CD14-positive monocyte (primary cell): ENCODE data around the gene AOPEP. TPM values are rescaled to one million over a fixed set of nuclear protein-coding genes. Genes with fewer than 3 reads are reported as not detected.

Source experiments
- DNase-seq, 3 donors: peaks; one replicate each; pipeline ENCODE4 v3.0.0-alpha.2; 2011 to 2022
- H2AFZ ChIP-seq: 2 replicates; pipeline ENCODE4 v1.6.0; 2012; ENCODE audit warnings: mild to moderate bottlenecking, low read depth, low read length, inconsistent platforms; ENCODE audit not compliant: insufficient read depth, poor library complexity, severe bottlenecking
- H3K27ac ChIP-seq, 2 donors: 1 replicate in 1 of 2; 2 replicates in 1 of 2; pipeline ENCODE4 v1.5.1; 2012 to 2013; ENCODE audit warnings: low read length in 2 of 2, control low read depth in 1 of 2, inconsistent platforms in 1 of 2, low read depth in 1 of 2, mild to moderate bottlenecking in 1 of 2
- H3K27me3 ChIP-seq, 2 donors: one replicate each; pipeline versions ENCODE4 v1.6.0 to v1.6.1; 2011 to 2013; ENCODE audit warnings: low read length in 2 of 2; ENCODE audit not compliant: control insufficient read depth in 2 of 2, insufficient read depth in 2 of 2
- H3K36me3 ChIP-seq, 2 donors: replicated peaks in 1 of 2; 1 replicate in 1 of 2; 2 replicates in 1 of 2; pipeline versions ENCODE4 v1.5.1 to v1.6.1; 2012 to 2013; ENCODE audit warnings: low read length in 2 of 2, control low read depth in 1 of 2, inconsistent platforms in 1 of 2, mild to moderate bottlenecking in 1 of 2; ENCODE audit not compliant: insufficient read depth in 2 of 2, control insufficient read depth in 1 of 2
- H3K4me1 ChIP-seq, 2 donors: 1 replicate in 1 of 2; 2 replicates in 1 of 2; pipeline versions ENCODE4 v1.5.1 to v1.6.1; 2012 to 2013; ENCODE audit warnings: low read length in 2 of 2, control low read depth in 1 of 2, inconsistent platforms in 1 of 2, mild to moderate bottlenecking in 1 of 2, moderate library complexity in 1 of 2; ENCODE audit not compliant: insufficient read depth in 2 of 2, control insufficient read depth in 1 of 2
- H3K4me2 ChIP-seq: replicated peaks from 2 replicates; pipeline ENCODE3; 2012; ENCODE audit warnings: low read length, moderate library complexity, mild to moderate bottlenecking; ENCODE audit not compliant: poor library complexity, severe bottlenecking; ENCODE audit errors: extremely low read depth
- H3K4me3 ChIP-seq, 3 experiments: fragments of 200-600 bp in 1 of 3; sonication (generic) in 1 of 3; replicated peaks in 1 of 3; 1 replicate in 2 of 3; 2 replicates in 1 of 3; pipeline ENCODE4 v1.5.1; 2011 to 2013; ENCODE audit warnings: low read length in 3 of 3, mild to moderate bottlenecking in 3 of 3, control low read depth in 2 of 3, low read depth in 2 of 3, inconsistent platforms in 1 of 3, moderate library complexity in 1 of 3
- H3K79me2 ChIP-seq: 2 replicates; pipeline ENCODE4 v1.6.0; 2012; ENCODE audit warnings: mild to moderate bottlenecking, control low read depth, inconsistent platforms, low read length, moderate library complexity; ENCODE audit not compliant: insufficient read depth
- H3K9ac ChIP-seq: 2 replicates; pipeline ENCODE4 v1.6.0; 2017; ENCODE audit warnings: low read length, mild to moderate bottlenecking; ENCODE audit not compliant: insufficient read depth, poor library complexity, severe bottlenecking
- H3K9me3 ChIP-seq, 2 donors: replicated peaks in 1 of 2; 1 replicate in 1 of 2; 2 replicates in 1 of 2; pipeline versions ENCODE4 v1.5.1 to v1.6.1; 2012 to 2013; ENCODE audit warnings: low read length in 2 of 2, control low read depth in 1 of 2; ENCODE audit not compliant: control insufficient read depth in 1 of 2, insufficient read depth in 1 of 2
- H4K20me1 ChIP-seq: 2 replicates; pipeline ENCODE4 v1.6.0; 2012; ENCODE audit warnings: mild to moderate bottlenecking, low read length, control low read depth, moderate library complexity; ENCODE audit not compliant: insufficient read depth
- H3K27ac Mint-ChIP-seq, 7 donors: one replicate each; pipeline ENCODE4 v1.8.0; 2020; ENCODE audit warnings: mild to moderate bottlenecking in 7 of 7, mixed read lengths in 7 of 7, moderate library complexity in 6 of 7, inconsistent platforms in 2 of 7
- H3K27me3 Mint-ChIP-seq, 3 donors: one replicate each; pipeline ENCODE4 v1.8.0; 2021 to 2022; ENCODE audit warnings: low read depth in 3 of 3, mild to moderate bottlenecking in 3 of 3, mixed read lengths in 3 of 3, moderate library complexity in 3 of 3, inconsistent platforms in 1 of 3
- H3K36me3 Mint-ChIP-seq, 2 donors: one replicate each; pipeline ENCODE4 v1.8.0; 2020; ENCODE audit warnings: mixed read lengths in 2 of 2, inconsistent platforms in 1 of 2, mild to moderate bottlenecking in 1 of 2
- H3K4me1 Mint-ChIP-seq: one replicate; pipeline ENCODE4 v1.8.0; 2020; ENCODE audit warnings: mild to moderate bottlenecking, mixed read lengths
- H3K4me3 Mint-ChIP-seq, 2 donors: one replicate each; pipeline ENCODE4 v1.8.0; 2020; ENCODE audit warnings: mild to moderate bottlenecking in 2 of 2, mixed read lengths in 2 of 2, moderate library complexity in 1 of 2
- H3K9me3 Mint-ChIP-seq, 7 donors: one replicate each; pipeline ENCODE4 v1.8.0; 2020 to 2022; ENCODE audit warnings: mixed read lengths in 7 of 7, mild to moderate bottlenecking in 6 of 7, moderate library complexity in 6 of 7, inconsistent platforms in 2 of 7
- CTCF ChIP-seq: fragments of 200-600 bp; IDR thresholded peaks from one replicate; pipeline ENCODE4 v1.8.0; 2022; ENCODE audit warnings: antibody characterized with exemption, mild to moderate bottlenecking
- WGBS: methylation state at CpG from one replicate; pipeline ENCODE4 v1.1.5; 2013; ENCODE audit warnings: missing lambda C conversion rate; ENCODE audit not compliant: insufficient coverage; 5-methylcytosine and 5-hydroxymethylcytosine counted together
- intact Hi-C, 2 donors: fragments of 100-400 bp; cut with micrococcal nuclease; formaldehyde crosslinking; loops; one replicate each; pipeline versions ENCODE4 v1.15.0 to v1.15.1; 2023
- polyA plus RNA-seq, 3 donors: library from polyadenylated mRNA; depleted of rRNA in 1 of 3; unstranded in 2 of 3; stranded (reverse) in 1 of 3; fragments of 300-500 nt in 2 of 3; fragments of >200 nt in 1 of 3; fragmentation: Illumina TruSeq in 2 of 3; gene quantifications; 1 replicate in 2 of 3; 2 replicates in 1 of 3; pipeline ENCODE4 v1.2.3, GENCODE V29; 2012 to 2021

Gene AOPEP
- polyA plus RNA-seq, 3 donors: 3.0 to 4.1 (median 3.1) TPM

GRCh38 chr9:95116002-95116807 is 389.7 kb downstream of the AOPEP start:
- no peaks in the 10 kb centered on the region for H3K4me1 Mint-ChIP-seq
- intact Hi-C loops: no loop called here
- no peaks in the 10 kb centered on the region for H3K4me1 ChIP-seq

GRCh38 chr9:95116808-95117204 is 390.3 kb downstream of the AOPEP start:
- H3K36me3 ChIP-seq: no peaks in the 10 kb centered on the region

More at GRCh38 chr9:95116002-95116807, 389.7 kb downstream of the AOPEP start:
- Histone ChIP-seq H4K20me1 (no peaks in the 10 kb centered on the region), H3K9me3 (no peaks in the 10 kb centered on the region), H3K36me3 (no peaks in the 10 kb centered on the region), H3K27ac (no peak overlapping the region), H3K9ac (no peak overlapping the region), H2AFZ (no peak overlapping the region), H3K27me3 (no peaks in the 10 kb centered on the region), H3K4me2 (no peak overlapping the region), H3K79me2 (no peaks in the 10 kb centered on the region), H3K4me3 (no peak overlapping the region)
- no peaks in the 10 kb centered on the region for H3K9me3 Mint-ChIP-seq
- no peak for DNase-seq
- 94% methylated on average over 6 of the region's 11 CpGs for WGBS
- no peak overlapping the region for H3K4me3 Mint-ChIP-seq
- no peak overlapping the region for H3K27ac Mint-ChIP-seq
- peaks cover 0 to 3% (median 0%) of the 10 kb centered on the region in 3 donors for H3K27me3 Mint-ChIP-seq
- no peak for TF ChIP-seq CTCF
- peaks cover 4 to 12% of the 10 kb centered on the region in 2 donors for H3K36me3 Mint-ChIP-seq

More at GRCh38 chr9:95116808-95117204, 390.3 kb downstream of the AOPEP start:
- no peak for TF ChIP-seq CTCF
- no peaks in the 10 kb centered on the region for H3K4me1 ChIP-seq
- Mint-ChIP-seq H3K27me3 (peaks cover 0 to 3% (median 0%) of the 10 kb centered on the region in 3 donors), H3K36me3 (peaks cover 4 to 9% of the 10 kb centered on the region in 2 donors), H3K4me3 (no peak overlapping the region), H3K4me1 (no peaks in the 10 kb centered on the region), H3K9me3 (no peaks in the 10 kb centered on the region), H3K27ac (no peak overlapping the region)
- H3K27me3 ChIP-seq: no peaks in the 10 kb centered on the region
- WGBS: 100% methylated on average over 1 of the region's 1 CpG
- H3K9me3 ChIP-seq: no peaks in the 10 kb centered on the region
- H3K27ac ChIP-seq: no peak overlapping the region
- no peak overlapping the region for H3K4me3 ChIP-seq
- H3K9ac ChIP-seq: no peak overlapping the region
- no peaks in the 10 kb centered on the region for H3K79me2 ChIP-seq
- no peaks in the 10 kb centered on the region for H4K20me1 ChIP-seq
- no peak for DNase-seq
- intact Hi-C loops: no loop called here
- no peak overlapping the region for H3K4me2 ChIP-seq
- H2AFZ ChIP-seq: no peak overlapping the region
